Measurements from ENCODE around the gene NBEAL2.

Gene NBEAL2

DNA sequence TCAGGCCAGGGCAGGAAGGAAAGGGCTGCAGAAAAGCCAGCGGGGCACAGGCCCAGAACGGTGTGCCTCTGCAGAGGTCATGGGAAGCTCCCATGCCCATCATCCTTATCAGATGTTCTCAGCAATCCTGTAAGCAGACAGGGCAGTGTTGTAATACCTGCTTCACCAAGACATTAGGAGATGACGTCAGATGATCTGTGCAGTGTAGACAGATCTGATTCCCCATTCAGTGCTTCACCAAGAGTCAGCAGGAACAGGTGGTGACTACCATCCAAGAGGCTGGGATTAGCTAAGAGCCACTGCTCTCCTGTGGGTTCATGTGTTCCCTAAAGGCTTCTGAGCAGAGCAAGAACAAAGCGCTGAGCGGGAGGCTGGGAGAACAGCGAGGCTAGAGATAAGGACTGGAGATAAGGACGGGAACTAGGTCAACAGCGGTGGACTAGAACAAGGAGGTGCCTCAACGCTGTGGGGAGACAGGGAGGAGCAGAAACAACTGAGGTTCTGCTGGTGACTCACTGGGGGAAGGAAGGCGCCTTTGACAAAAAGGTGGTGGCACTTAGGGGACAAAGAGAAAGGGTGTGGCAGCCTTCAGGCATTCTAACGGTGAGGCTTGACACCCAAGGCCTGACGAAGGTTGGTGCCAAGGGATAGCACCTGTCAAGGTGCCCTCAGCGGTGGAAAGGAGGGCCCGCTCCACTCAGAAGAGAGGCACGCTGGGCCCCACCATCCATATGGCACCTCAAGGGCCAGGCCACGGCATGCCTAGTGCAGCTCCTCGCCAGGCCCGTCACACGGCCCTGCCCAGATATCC lies 31.3 kb upstream of the NBEAL2 start (continued):
- TF ChIP-seq ZNF777 (tag by site-specific recombination; IDR thresholded peaks at IDR 0.05; ENCODE audit: borderline replicate concordance): no peak
- no peak for TF ChIP-seq RBAK (tag by site-specific recombination; IDR thresholded peaks at IDR 0.05)
- TF ChIP-seq SCRT2 (tag by site-specific recombination; IDR thresholded peaks at IDR 0.05): peak; percentile 82
- no peak for TF ChIP-seq ZNF211 (tag by site-specific recombination; IDR thresholded peaks at IDR 0.05; ENCODE audit: low read depth)
- TF ChIP-seq SALL2 (tag by site-specific recombination; IDR thresholded peaks at IDR 0.05; ENCODE audit: borderline replicate concordance): no peak
- TF ChIP-seq WT1 (tag by site-specific recombination; IDR thresholded peaks at IDR 0.05): peak; percentile 50; the same call in 1 of the 2 replicates
- no peak for TF ChIP-seq ZNF529 (tag by site-specific recombination; IDR thresholded peaks at IDR 0.05; ENCODE audit: insufficient replicate concordance)
- TF ChIP-seq ZNF747 (tag by site-specific recombination; IDR thresholded peaks at IDR 0.05): no peak
- 0 out of 2 replicates have a peak, but pooled peaks have one; percentile 40 for TF ChIP-seq ZFP69B (tag by site-specific recombination; IDR thresholded peaks at IDR 0.05)
- TF ChIP-seq TCF7L2 (IDR thresholded peaks at IDR 0.05; ENCODE audit: borderline replicate concordance, low read depth, low read length): no peak
- TF ChIP-seq, protein P1, sequence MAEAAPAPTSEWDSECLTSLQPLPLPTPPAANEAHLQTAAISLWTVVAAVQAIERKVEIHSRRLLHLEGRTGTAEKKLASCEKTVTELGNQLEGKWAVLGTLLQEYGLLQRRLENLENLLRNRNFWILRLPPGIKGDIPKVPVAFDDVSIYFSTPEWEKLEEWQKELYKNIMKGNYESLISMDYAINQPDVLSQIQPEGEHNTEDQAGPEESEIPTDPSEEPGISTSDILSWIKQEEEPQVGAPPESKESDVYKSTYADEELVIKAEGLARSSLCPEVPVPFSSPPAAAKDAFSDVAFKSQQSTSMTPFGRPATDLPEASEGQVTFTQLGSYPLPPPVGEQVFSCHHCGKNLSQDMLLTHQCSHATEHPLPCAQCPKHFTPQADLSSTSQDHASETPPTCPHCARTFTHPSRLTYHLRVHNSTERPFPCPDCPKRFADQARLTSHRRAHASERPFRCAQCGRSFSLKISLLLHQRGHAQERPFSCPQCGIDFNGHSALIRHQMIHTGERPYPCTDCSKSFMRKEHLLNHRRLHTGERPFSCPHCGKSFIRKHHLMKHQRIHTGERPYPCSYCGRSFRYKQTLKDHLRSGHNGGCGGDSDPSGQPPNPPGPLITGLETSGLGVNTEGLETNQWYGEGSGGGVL (tag by site-specific recombination; IDR thresholded peaks at IDR 0.05): peak; percentile 76
- peak; percentile 73 for TF ChIP-seq ZBTB48 (tag by site-specific recombination; IDR thresholded peaks at IDR 0.05)
- TF ChIP-seq, protein P2, sequence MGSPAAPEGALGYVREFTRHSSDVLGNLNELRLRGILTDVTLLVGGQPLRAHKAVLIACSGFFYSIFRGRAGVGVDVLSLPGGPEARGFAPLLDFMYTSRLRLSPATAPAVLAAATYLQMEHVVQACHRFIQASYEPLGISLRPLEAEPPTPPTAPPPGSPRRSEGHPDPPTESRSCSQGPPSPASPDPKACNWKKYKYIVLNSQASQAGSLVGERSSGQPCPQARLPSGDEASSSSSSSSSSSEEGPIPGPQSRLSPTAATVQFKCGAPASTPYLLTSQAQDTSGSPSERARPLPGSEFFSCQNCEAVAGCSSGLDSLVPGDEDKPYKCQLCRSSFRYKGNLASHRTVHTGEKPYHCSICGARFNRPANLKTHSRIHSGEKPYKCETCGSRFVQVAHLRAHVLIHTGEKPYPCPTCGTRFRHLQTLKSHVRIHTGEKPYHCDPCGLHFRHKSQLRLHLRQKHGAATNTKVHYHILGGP (tag by site-specific recombination; IDR thresholded peaks at IDR 0.05): no peak
- TF ChIP-seq ZNF146 (tag by site-specific recombination; IDR thresholded peaks at IDR 0.05): no peak
- TF ChIP-seq ZNF138 (tag by site-specific recombination; IDR thresholded peaks at IDR 0.05; ENCODE audit: borderline replicate concordance): no peak
- no peak for TF ChIP-seq PRDM1 (tag by site-specific recombination; IDR thresholded peaks at IDR 0.05)
- TF ChIP-seq ZIC2 (tag by site-specific recombination; IDR thresholded peaks at IDR 0.05): peak; percentile 86
- TF ChIP-seq, protein P3, sequence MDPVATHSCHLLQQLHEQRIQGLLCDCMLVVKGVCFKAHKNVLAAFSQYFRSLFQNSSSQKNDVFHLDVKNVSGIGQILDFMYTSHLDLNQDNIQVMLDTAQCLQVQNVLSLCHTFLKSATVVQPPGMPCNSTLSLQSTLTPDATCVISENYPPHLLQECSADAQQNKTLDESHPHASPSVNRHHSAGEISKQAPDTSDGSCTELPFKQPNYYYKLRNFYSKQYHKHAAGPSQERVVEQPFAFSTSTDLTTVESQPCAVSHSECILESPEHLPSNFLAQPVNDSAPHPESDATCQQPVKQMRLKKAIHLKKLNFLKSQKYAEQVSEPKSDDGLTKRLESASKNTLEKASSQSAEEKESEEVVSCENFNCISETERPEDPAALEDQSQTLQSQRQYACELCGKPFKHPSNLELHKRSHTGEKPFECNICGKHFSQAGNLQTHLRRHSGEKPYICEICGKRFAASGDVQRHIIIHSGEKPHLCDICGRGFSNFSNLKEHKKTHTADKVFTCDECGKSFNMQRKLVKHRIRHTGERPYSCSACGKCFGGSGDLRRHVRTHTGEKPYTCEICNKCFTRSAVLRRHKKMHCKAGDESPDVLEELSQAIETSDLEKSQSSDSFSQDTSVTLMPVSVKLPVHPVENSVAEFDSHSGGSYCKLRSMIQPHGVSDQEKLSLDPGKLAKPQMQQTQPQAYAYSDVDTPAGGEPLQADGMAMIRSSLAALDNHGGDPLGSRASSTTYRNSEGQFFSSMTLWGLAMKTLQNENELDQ (tag by site-specific recombination; IDR thresholded peaks at IDR 0.05; ENCODE audit: low read depth): no peak
- peak; percentile 71 for TF ChIP-seq ZNF629 (tag by site-specific recombination; IDR thresholded peaks at IDR 0.05)
- TF ChIP-seq MEIS1 (CRISPR knock-in tag; IDR thresholded peaks at IDR 0.05; ENCODE audit: borderline replicate concordance): no peak
- TF ChIP-seq, protein P4, sequence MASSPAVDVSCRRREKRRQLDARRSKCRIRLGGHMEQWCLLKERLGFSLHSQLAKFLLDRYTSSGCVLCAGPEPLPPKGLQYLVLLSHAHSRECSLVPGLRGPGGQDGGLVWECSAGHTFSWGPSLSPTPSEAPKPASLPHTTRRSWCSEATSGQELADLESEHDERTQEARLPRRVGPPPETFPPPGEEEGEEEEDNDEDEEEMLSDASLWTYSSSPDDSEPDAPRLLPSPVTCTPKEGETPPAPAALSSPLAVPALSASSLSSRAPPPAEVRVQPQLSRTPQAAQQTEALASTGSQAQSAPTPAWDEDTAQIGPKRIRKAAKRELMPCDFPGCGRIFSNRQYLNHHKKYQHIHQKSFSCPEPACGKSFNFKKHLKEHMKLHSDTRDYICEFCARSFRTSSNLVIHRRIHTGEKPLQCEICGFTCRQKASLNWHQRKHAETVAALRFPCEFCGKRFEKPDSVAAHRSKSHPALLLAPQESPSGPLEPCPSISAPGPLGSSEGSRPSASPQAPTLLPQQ (tag by site-specific recombination; IDR thresholded peaks at IDR 0.05): peak; percentile 65; the same call in 1 of the 2 replicates
- TF ChIP-seq ZNF302 (tag by site-specific recombination; IDR thresholded peaks at IDR 0.05; ENCODE audit: low read depth): no peak
- no peak for TF ChIP-seq ZNF37A (tag by site-specific recombination; IDR thresholded peaks at IDR 0.05)
- TF ChIP-seq, protein P5, sequence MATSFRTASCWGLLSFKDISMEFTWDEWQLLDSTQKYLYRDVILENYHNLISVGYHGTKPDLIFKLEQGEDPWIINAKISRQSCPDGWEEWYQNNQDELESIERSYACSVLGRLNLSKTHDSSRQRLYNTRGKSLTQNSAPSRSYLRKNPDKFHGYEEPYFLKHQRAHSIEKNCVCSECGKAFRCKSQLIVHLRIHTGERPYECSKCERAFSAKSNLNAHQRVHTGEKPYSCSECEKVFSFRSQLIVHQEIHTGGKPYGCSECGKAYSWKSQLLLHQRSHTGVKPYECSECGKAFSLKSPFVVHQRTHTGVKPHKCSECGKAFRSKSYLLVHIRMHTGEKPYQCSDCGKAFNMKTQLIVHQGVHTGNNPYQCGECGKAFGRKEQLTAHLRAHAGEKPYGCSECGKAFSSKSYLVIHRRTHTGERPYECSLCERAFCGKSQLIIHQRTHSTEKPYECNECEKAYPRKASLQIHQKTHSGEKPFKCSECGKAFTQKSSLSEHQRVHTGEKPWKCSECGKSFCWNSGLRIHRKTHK (tag by site-specific recombination; IDR thresholded peaks at IDR 0.05): no peak
- no peak for TF ChIP-seq REPIN1 (tag by site-specific recombination; IDR thresholded peaks at IDR 0.05; ENCODE audit: low read depth)
- no peak for TF ChIP-seq FEZF1 (tag by site-specific recombination; IDR thresholded peaks at IDR 0.05)
- TF ChIP-seq, protein P6, sequence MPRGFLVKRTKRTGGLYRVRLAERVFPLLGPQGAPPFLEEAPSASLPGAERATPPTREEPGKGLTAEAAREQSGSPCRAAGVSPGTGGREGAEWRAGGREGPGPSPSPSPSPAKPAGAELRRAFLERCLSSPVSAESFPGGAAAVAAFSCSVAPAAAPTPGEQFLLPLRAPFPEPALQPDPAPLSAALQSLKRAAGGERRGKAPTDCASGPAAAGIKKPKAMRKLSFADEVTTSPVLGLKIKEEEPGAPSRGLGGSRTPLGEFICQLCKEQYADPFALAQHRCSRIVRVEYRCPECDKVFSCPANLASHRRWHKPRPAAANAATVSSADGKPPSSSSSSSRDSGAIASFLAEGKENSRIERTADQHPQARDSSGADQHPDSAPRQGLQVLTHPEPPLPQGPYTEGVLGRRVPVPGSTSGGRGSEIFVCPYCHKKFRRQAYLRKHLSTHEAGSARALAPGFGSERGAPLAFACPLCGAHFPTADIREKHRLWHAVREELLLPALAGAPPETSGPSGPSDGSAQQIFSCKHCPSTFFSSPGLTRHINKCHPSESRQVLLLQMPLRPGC (tag by site-specific recombination; IDR thresholded peaks at IDR 0.05): no peak
- no peak for TF ChIP-seq ZNF112 (tag by site-specific recombination; IDR thresholded peaks at IDR 0.05)

Data from HEK293 (cell line).